Gastroesophageal sphincter (tissue), 4 donors: ENCODE results near the gene CAPZB. TPM values are rescaled to one million over a fixed set of nuclear protein-coding genes. Genes with fewer than 3 reads are reported as not detected.
A peak's percentile ranks its signal among the peaks of the same experiment; 100 is the strongest.

Experiments
- ATAC-seq: fragments of 150-250 bp; one replicate; pipeline ENCODE4 v1.9.1; 2016; ENCODE audit warnings: mild to moderate bottlenecking, moderate library complexity
- H3K27ac ChIP-seq, 4 donors: fragments of 200-600 bp; sonication (generic) in 3 of 4; 1 replicate in 3 of 4; 2 replicates in 1 of 4; pipeline ENCODE4 v1.5.1; 2016 to 2019
- H3K27me3 ChIP-seq: fragments of 200-600 bp; sonication (generic); one replicate; pipeline ENCODE4 v1.5.1; 2019
- H3K36me3 ChIP-seq, 2 donors: fragments of 200-600 bp; sonication (generic); one replicate each; pipeline ENCODE4 v1.5.1; 2019; ENCODE audit warnings: control low read depth in 1 of 2
- H3K4me1 ChIP-seq, 3 donors: fragments of 200-600 bp; sonication (generic); 1 replicate in 2 of 3; 2 replicates in 1 of 3; pipeline ENCODE4 v1.5.1; 2016 to 2019; ENCODE audit warnings: control low read depth in 2 of 3
- H3K4me3 ChIP-seq, 2 donors: fragments of 200-600 bp; sonication (generic); one replicate each; pipeline ENCODE4 v1.5.1; 2019; ENCODE audit warnings: mild to moderate bottlenecking in 1 of 2, moderate library complexity in 1 of 2
- H3K9me3 ChIP-seq, 3 donors: fragments of 200-600 bp; sonication (generic); one replicate each; pipeline ENCODE4 v1.5.1; 2017 to 2019; ENCODE audit warnings: control low read depth in 2 of 3
- CTCF ChIP-seq, 4 experiments: fragments of 200-600 bp in 2 of 4; fragments of 450-650 bp in 2 of 4; sonication (generic) in 1 of 4; IDR thresholded peaks; one replicate each; pipeline ENCODE4 v1.5.1; 2017 to 2019; ENCODE audit warnings: antibody characterized with exemption in 4 of 4, mild to moderate bottlenecking in 2 of 4, moderate library complexity in 2 of 4
- EP300 ChIP-seq: sonication (generic); formaldehyde crosslinking; IDR thresholded peaks from one replicate; pipeline ENCODE4 v1.6.1; 2017; ENCODE audit warnings: antibody characterized with exemption, mild to moderate bottlenecking
- POLR2A ChIP-seq, 2 donors: fragments of 450-650 bp; IDR thresholded peaks; one replicate each; pipeline ENCODE4 v1.6.1; 2017; ENCODE audit warnings: antibody characterized with exemption in 2 of 2, mild to moderate bottlenecking in 2 of 2, moderate library complexity in 1 of 2
- POLR2AphosphoS5 ChIP-seq: sonication (generic); formaldehyde crosslinking; IDR thresholded peaks from one replicate; pipeline ENCODE4 v1.6.1; 2017; ENCODE audit warnings: antibody characterized with exemption
- WGBS, 2 donors: methylation state at CpG; one replicate each; pipeline ENCODE4 v1.1.5; 2018; ENCODE audit warnings: low coverage in 1 of 2; 5-methylcytosine and 5-hydroxymethylcytosine counted together
- total RNA-seq, 4 donors: library from RNA; depleted of rRNA; stranded (reverse); fragments of >200 nt; gene quantifications; one replicate each; pipeline ENCODE4 v1.1.0, GENCODE V29; 2016

CAPZB gene
- total RNA-seq, 4 donors from 2014 or later, result 160 to 288 (median 184) TPM

- Histone ChIP-seq H3K27me3 (no peaks in the 10 kb centered on the region), H3K27ac (peak overlapping the region; percentile 87 to 93 (median 92)), H3K36me3 (no peaks in the 10 kb centered on the region), H3K4me1 (peaks cover 56 to 100% (median 87%) of the 10 kb centered on the region in 3 donors), H3K4me3 (no peak overlapping the region), H3K9me3 (no peaks in the 10 kb centered on the region)
- WGBS, 2 donors, result 21% methylated on average over 4 of the region's 4 CpGs; no CpG with 5 or more reads in 1 of the 2 donors
- TF ChIP-seq CTCF (IDR thresholded peaks at IDR 0.05), result no peak
- no peak for TF ChIP-seq POLR2A (IDR thresholded peaks at IDR 0.05)
- TF ChIP-seq POLR2AphosphoS5, result peak; percentile 53
- TF ChIP-seq EP300, result no peak
- ATAC-seq, result no peak
Observed at GRCh38 chr1:19429611-19430010, 55.7 kb downstream of the CAPZB start.

GRCh38 chr1:19427087-19427781 is 58.1 kb downstream of the CAPZB start:
- Histone ChIP-seq H3K4me3 (no peak overlapping the region), H3K27ac (peak overlapping the region; percentile 87 to 93 (median 92)), H3K9me3 (no peaks in the 10 kb centered on the region), H3K4me1 (peaks cover 43 to 100% (median 84%) of the 10 kb centered on the region in 3 donors), H3K27me3 (no peaks in the 10 kb centered on the region), H3K36me3 (no peaks in the 10 kb centered on the region)
- 29 to 38% methylated on average over 8 to 14 of the region's 14 CpGs for WGBS, 2 donors
- TF ChIP-seq POLR2A (IDR thresholded peaks at IDR 0.05), result no peak
- TF ChIP-seq EP300, result peak; percentile 65
- TF ChIP-seq CTCF (IDR thresholded peaks at IDR 0.05), result no peak
- TF ChIP-seq POLR2AphosphoS5, result peak; percentile 92
- peak; percentile 73 for ATAC-seq

GRCh38 chr1:19426294-19427086 is 58.8 kb downstream of the CAPZB start:
- H3K36me3 ChIP-seq, result no peaks in the 10 kb centered on the region
- WGBS, 2 donors, result 6 to 30% methylated on average over 3 to 6 of the region's 13 CpGs
- H3K9me3 ChIP-seq, result no peaks in the 10 kb centered on the region
- no peaks in the 10 kb centered on the region for H3K27me3 ChIP-seq
- no peak for TF ChIP-seq POLR2AphosphoS5
- TF ChIP-seq CTCF (IDR thresholded peaks at IDR 0.05), result no peak
- no peak for TF ChIP-seq EP300
- no peak for TF ChIP-seq POLR2A (IDR thresholded peaks at IDR 0.05)
- H3K4me1 ChIP-seq, result peaks cover 43 to 100% (median 84%) of the 10 kb centered on the region in 3 donors
- ATAC-seq, result peak; percentile 17
- H3K4me3 ChIP-seq, result no peak overlapping the region
- peak overlapping the region; percentile 87 to 93 (median 92) for H3K27ac ChIP-seq

GRCh38 chr1:19425646-19426239 is 59.6 kb downstream of the CAPZB start:
- H3K27ac ChIP-seq, result peak overlapping the region; percentile 87 to 93 (median 92)
- ATAC-seq, result no peak
- WGBS, 2 donors, result 59 to 64% methylated on average over 3 to 4 of the region's 6 CpGs
- no peaks in the 10 kb centered on the region for H3K36me3 ChIP-seq
- H3K4me1 ChIP-seq, result peaks cover 43 to 100% (median 81%) of the 10 kb centered on the region in 3 donors
- TF ChIP-seq EP300, result no peak
- no peak for TF ChIP-seq POLR2A (IDR thresholded peaks at IDR 0.05)
- TF ChIP-seq CTCF (IDR thresholded peaks at IDR 0.05), result no peak
- TF ChIP-seq POLR2AphosphoS5, result no peak
- no peaks in the 10 kb centered on the region for H3K9me3 ChIP-seq
- H3K4me3 ChIP-seq, result no peak overlapping the region
- no peaks in the 10 kb centered on the region for H3K27me3 ChIP-seq
